ENCODE measurements around the gene PUM2. TPM values are rescaled to one million over a fixed set of nuclear protein-coding genes. Genes with fewer than 3 reads are reported as not detected.

Gene PUM2
- total and polyA plus RNA-seq, 7 donors, result 13.0 to 61.7 (median 43.9) TPM

- H3K9me3 ChIP-seq, result no peaks in the 10 kb centered on the region
- no peaks in the 10 kb centered on the region for H3K36me3 ChIP-seq (ENCODE audit: insufficient read depth in 1 of 2, low read depth in 1 of 2)
- peaks cover 5% of the 10 kb centered on the region for H3K4me1 ChIP-seq
- peak in 1 of 2 donors; percentile 34 for DNase-seq
- no peak overlapping the region for H3K27ac ChIP-seq
- ATAC-seq, result peak; percentile 13 to 55 (median 24)
- intact Hi-C loops (cut with DNase I), result no loop called here
- peak overlapping the region; percentile 76 for H3K4me3 ChIP-seq
- no peak for TF ChIP-seq CTCF (IDR thresholded peaks at IDR 0.05)
- H3K27me3 ChIP-seq (ENCODE audit: insufficient read depth in 3 of 3, low read length in 2 of 3), result peaks cover 0 to 18% (median 8%) of the 10 kb centered on the region in 3 donors
- WGBS, 3 donors, result 1% methylated on average over 51 to 66 of the region's 66 CpGs
Measured at GRCh38 chr2:20223407-20224163, 127.1 kb downstream of the PUM2 start.

GRCh38 chr2:20222769-20223406 lies 127.8 kb downstream of the PUM2 start:
- no peak overlapping the region for H3K27ac ChIP-seq
- DNase-seq (no peak), ATAC-seq (no peak)
- peak overlapping the region; percentile 76 for H3K4me3 ChIP-seq
- TF ChIP-seq CTCF (IDR thresholded peaks at IDR 0.05), result no peak
- WGBS, 3 donors, result 36 to 37% (median 36%) methylated on average over 21 of the region's 21 CpGs
- intact Hi-C loops (cut with DNase I), result no loop called here
- H3K9me3 ChIP-seq, result no peaks in the 10 kb centered on the region
- peaks cover 0 to 15% (median 8%) of the 10 kb centered on the region in 3 donors for H3K27me3 ChIP-seq (ENCODE audit: insufficient read depth in 3 of 3, low read length in 2 of 3)
- H3K36me3 ChIP-seq (ENCODE audit: insufficient read depth in 1 of 2, low read depth in 1 of 2), result no peaks in the 10 kb centered on the region
- peaks cover 5% of the 10 kb centered on the region for H3K4me1 ChIP-seq

- H3K36me3 ChIP-seq (ENCODE audit: insufficient read depth in 1 of 2, low read depth in 1 of 2), result no peaks in the 10 kb centered on the region
- no peak for DNase-seq
- intact Hi-C loops (cut with DNase I), result no loop called here
- H3K27ac ChIP-seq, result no peak overlapping the region
- H3K4me3 ChIP-seq, result no peak overlapping the region
- TF ChIP-seq CTCF (IDR thresholded peaks at IDR 0.05), result no peak
- H3K4me1 ChIP-seq, result peaks cover 5% of the 10 kb centered on the region
- H3K9me3 ChIP-seq, result no peaks in the 10 kb centered on the region
- 77 to 94% (median 82%) methylated on average over 1 of the region's 1 CpG for whole genome bisulfite sequencing, 3 donors
- peaks cover 0 to 12% (median 8%) of the 10 kb centered on the region in 3 donors for H3K27me3 ChIP-seq (ENCODE audit: insufficient read depth in 3 of 3, low read length in 2 of 3)
- ATAC-seq, result no peak
Measured at GRCh38 chr2:20222014-20222768, 128.5 kb downstream of the PUM2 start.

GRCh38 chr2:20221555-20221973 lies 129.1 kb downstream of the PUM2 start:
- no peak for ATAC-seq
- Histone ChIP-seq H3K9me3 (no peaks in the 10 kb centered on the region), H3K27ac (no peak overlapping the region), H3K36me3 (ENCODE audit: insufficient read depth in 1 of 2, low read depth in 1 of 2) (no peaks in the 10 kb centered on the region), H3K4me1 (peaks cover 5% of the 10 kb centered on the region), H3K27me3 (ENCODE audit: insufficient read depth in 3 of 3, low read length in 2 of 3) (peaks cover 0 to 12% (median 8%) of the 10 kb centered on the region in 3 donors), H3K4me3 (no peak overlapping the region)
- WGBS, 3 donors, result 76 to 82% (median 77%) methylated on average over 3 of the region's 3 CpGs
- TF ChIP-seq CTCF (IDR thresholded peaks at IDR 0.05), result no peak
- intact Hi-C loops (cut with DNase I), result no loop called here
- no peak for DNase-seq

Data from psoas muscle (tissue), 8 donors.